Activated CD4-positive, alpha-beta T cell treated with anti-CD3 and anti-CD28 coated beads for 4 hours (primary cell): ENCODE results near the gene IGFL1.
"Not testable (repeated sequence)": the region's sequence is repeated elsewhere in the genome, so short reads cannot be mapped to it uniquely, and the experiment has no call there.

Experiments used
- DNase-seq, 2 donors: peaks; one replicate each; pipeline ENCODE4 v3.0.0-alpha.2; 2020

IGFL1 gene

GRCh38 chr19:46202872-46203860 is 26.4 kb upstream of the IGFL1 start:
- no peak for DNase-seq

- DNase-seq = no peak
Measured at GRCh38 chr19:46204008-46204407, 25.5 kb upstream of the IGFL1 start.

GRCh38 chr19:46205183-46205984 is 24.2 kb upstream of the IGFL1 start:
- no peak for DNase-seq

- DNase-seq = no peak
Measured at GRCh38 chr19:46206176-46206575, 23.4 kb upstream of the IGFL1 start.

- no peak for DNase-seq
Measured at GRCh38 chr19:46206682-46207081, 22.9 kb upstream of the IGFL1 start.

- DNase-seq = not testable (repeated sequence)
Measured at GRCh38 chr19:46207858-46208257, 21.7 kb upstream of the IGFL1 start.

- no peak for DNase-seq
Measured at GRCh38 chr19:46209051-46209450, 20.5 kb upstream of the IGFL1 start.

GRCh38 chr19:46209472-46209871 is 20.1 kb upstream of the IGFL1 start:
- no peak for DNase-seq

- no peak for DNase-seq
Measured at GRCh38 chr19:46210669-46211068, 18.9 kb upstream of the IGFL1 start.

- DNase-seq = no peak
Measured at GRCh38 chr19:46211201-46211881, 18.2 kb upstream of the IGFL1 start.

- not testable (repeated sequence) for DNase-seq
Measured at GRCh38 chr19:46212592-46212991, 16.9 kb upstream of the IGFL1 start.

- no peak for DNase-seq
Measured at GRCh38 chr19:46213156-46213555, 16.4 kb upstream of the IGFL1 start.

GRCh38 chr19:46213806-46214205 is 15.7 kb upstream of the IGFL1 start:
- DNase-seq = no peak

GRCh38 chr19:46216612-46217011 is 12.9 kb upstream of the IGFL1 start:
- no peak for DNase-seq

- no peak for DNase-seq
Measured at GRCh38 chr19:46217476-46217875, 12.1 kb upstream of the IGFL1 start.

- no peak for DNase-seq
Measured at GRCh38 chr19:46218160-46218559, 11.4 kb upstream of the IGFL1 start.

- no peak for DNase-seq
Measured at GRCh38 chr19:46220038-46220615, 9.4 kb upstream of the IGFL1 start.

GRCh38 chr19:46221152-46221551 is 8.4 kb upstream of the IGFL1 start:
- no peak for DNase-seq

- no peak for DNase-seq
Measured at GRCh38 chr19:46221981-46222610, 7.4 kb upstream of the IGFL1 start.

- not testable (repeated sequence) for DNase-seq
Measured at GRCh38 chr19:46223787-46224186, 5.8 kb upstream of the IGFL1 start.

GRCh38 chr19:46224773-46225172 is 4.8 kb upstream of the IGFL1 start:
- DNase-seq = no peak

- no peak for DNase-seq
Measured at GRCh38 chr19:46225558-46226004, 4.0 kb upstream of the IGFL1 start.
